ENCODE data around the gene SERGEF.
"Not testable (repeated sequence)": the region's sequence is repeated elsewhere in the genome, so short reads cannot be mapped to it uniquely, and the experiment has no call there.

SERGEF gene

DNA sequence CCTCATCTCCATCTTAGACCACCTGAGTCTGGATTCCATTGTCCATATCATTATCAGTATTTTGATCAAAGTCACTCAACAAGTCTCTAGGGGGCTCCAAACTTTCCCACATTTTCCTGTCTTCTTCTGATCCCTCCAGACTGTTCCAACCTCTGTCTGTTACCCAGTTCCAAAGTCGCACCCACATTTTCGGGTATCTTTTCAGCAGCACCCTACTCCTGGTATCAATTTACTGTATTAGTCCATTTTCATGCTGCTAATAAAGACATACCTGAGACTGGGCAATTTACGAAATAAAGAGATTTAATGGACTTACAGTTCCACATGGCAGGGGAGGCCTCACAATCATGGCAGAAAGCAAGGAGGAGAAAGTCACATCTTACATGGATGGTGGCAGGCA lies 144.4 kb downstream of the SERGEF start:
- not testable (repeated sequence) for H3K4me1 ChIP-seq (ENCODE audit: control insufficient read depth, insufficient read depth, low read length); H3K9ac ChIP-seq (ENCODE audit: low read depth, low read length); H3K27me3 ChIP-seq (ENCODE audit: control insufficient read depth, insufficient read depth, low read length); H3K4me3 ChIP-seq (ENCODE audit: low read depth, low read length); H3K36me3 ChIP-seq (ENCODE audit: control insufficient read depth, insufficient read depth, low read length); H3K9me3 ChIP-seq (ENCODE audit: control insufficient read depth, insufficient read depth, low read length)

DNA sequence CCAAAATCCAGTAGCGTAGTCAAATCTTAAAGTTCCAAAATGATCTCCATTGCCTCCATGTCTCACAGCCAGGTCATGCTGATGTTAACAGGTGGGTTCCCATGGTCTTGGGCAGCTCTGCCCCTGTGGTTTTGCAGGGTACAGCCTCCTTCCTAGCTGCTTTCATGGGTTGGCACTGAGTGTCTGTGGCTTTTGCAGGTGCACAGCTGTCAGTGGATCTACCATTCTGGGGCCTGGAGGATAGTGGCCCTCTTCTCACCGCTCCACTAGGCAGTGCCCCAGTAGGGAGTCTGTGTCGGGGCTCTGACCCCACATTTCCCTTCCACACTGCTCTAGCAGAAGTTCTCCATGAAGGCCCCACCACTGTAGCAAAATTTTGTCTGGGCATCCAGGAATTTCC lies 145.5 kb downstream of the SERGEF start:
- Histone ChIP-seq H3K36me3 (ENCODE audit: control insufficient read depth, insufficient read depth, low read length) (no peaks in the 10 kb centered on the region), H3K9ac (ENCODE audit: low read depth, low read length) (no peak overlapping the region), H3K9me3 (ENCODE audit: control insufficient read depth, insufficient read depth, low read length) (peaks cover 2% of the 10 kb centered on the region), H3K4me1 (ENCODE audit: control insufficient read depth, insufficient read depth, low read length) (peaks cover 9% of the 10 kb centered on the region), H3K27me3 (ENCODE audit: control insufficient read depth, insufficient read depth, low read length) (no peaks in the 10 kb centered on the region), H3K4me3 (ENCODE audit: low read depth, low read length) (no peak overlapping the region)

DNA sequence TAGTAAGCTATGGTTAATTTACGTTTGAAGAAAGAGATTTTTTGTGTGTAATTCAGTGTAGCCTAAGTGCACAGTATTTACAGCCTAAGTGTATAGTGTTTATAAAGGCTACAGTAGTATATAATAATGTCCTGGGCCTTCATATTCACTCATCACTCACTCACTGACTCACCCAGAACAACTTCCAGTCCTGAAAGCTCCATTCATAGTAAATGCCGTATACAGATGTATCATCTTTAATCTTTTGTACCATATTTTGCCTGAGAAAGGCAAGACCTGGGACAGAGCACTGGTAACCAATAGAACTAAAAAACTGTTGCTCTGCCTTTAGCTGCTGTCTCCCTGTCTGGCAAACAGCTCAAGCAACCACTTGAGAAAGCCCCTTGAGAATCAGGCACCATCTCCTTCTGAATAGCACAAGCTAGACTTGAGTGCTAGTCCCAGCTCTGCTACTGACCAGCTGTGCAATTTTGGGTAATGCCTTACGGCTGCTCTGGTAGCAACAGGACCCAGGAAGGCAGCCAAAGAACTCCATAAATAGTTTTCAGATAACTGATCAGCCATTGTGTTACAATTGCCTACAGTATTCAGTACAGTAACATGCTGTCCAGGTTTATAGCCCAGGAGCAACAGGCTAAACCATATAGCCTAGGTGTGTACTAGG lies 146.9 kb downstream of the SERGEF start:
- Histone ChIP-seq H3K9me3 (ENCODE audit: control insufficient read depth, insufficient read depth, low read length) (peaks cover 2% of the 10 kb centered on the region), H3K4me3 (ENCODE audit: low read depth, low read length) (no peak overlapping the region), H3K36me3 (ENCODE audit: control insufficient read depth, insufficient read depth, low read length) (no peaks in the 10 kb centered on the region), H3K9ac (ENCODE audit: low read depth, low read length) (no peak overlapping the region), H3K4me1 (ENCODE audit: control insufficient read depth, insufficient read depth, low read length) (peaks cover 9% of the 10 kb centered on the region), H3K27me3 (ENCODE audit: control insufficient read depth, insufficient read depth, low read length) (no peaks in the 10 kb centered on the region)

DNA sequence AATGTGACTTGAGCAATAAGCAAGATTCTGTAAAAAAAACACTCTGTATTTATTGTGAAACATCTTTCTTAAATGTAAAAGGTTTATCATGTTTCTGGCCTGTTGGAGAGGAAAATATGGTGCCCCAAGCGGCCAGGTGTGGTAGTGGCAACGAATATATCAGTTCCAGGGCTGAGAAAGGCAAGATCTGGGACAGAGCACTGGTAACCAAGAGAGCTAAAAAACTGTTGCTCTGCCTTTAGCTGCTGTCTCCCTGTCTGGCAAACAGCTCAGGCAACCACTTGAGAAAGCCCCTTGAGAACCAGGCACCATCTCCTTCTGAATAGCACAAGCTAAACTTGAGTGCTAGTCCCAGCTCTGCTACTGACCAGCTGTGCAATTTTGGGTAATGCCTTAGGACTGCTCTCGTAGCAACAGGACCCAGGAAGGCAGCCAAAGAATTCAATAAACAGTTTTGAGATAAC lies 148.3 kb downstream of the SERGEF start:
- Histone ChIP-seq H3K4me1 (ENCODE audit: control insufficient read depth, insufficient read depth, low read length) (peaks cover 9% of the 10 kb centered on the region), H3K36me3 (ENCODE audit: control insufficient read depth, insufficient read depth, low read length) (no peaks in the 10 kb centered on the region), H3K9ac (ENCODE audit: low read depth, low read length) (no peak overlapping the region)

DNA sequence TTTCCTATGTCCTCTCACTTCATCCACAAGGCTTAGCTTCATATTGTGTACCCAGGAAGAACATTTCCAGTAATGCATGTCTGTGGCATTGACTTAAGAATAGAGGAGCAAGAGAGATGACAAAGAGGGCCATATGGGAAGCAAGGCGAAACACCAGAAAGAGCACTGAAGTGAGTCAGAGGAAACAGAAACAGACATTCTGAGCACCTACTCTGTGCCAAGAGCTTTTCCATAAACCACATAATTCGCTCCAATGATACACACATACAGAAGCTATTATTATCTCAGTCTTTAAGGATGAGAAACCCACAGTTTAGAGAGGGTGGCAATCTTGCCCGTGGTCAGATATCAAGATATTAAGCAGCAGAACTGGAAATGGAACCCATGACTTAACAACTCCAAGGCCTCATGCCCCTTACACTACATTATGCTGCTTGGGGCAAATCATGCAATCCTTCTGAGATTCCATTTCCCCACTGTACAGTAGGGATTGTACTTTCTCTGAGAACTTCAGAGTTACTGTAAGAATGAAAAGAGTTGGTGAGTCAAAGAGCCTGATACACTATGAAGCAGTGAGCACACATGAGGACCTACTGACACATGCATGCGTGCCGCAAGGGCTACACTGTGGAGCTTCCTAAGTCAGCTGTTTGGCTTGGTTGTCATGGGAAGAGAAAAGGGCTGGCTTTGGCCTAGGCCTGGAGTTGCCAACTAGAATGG lies 151.7 kb downstream of the SERGEF start:
- Histone ChIP-seq H3K4me3 (ENCODE audit: low read depth, low read length) (no peak overlapping the region), H3K4me1 (ENCODE audit: control insufficient read depth, insufficient read depth, low read length) (peaks cover 9% of the 10 kb centered on the region), H3K9me3 (ENCODE audit: control insufficient read depth, insufficient read depth, low read length) (no peaks in the 10 kb centered on the region), H3K27me3 (ENCODE audit: control insufficient read depth, insufficient read depth, low read length) (no peaks in the 10 kb centered on the region), H3K9ac (ENCODE audit: low read depth, low read length) (no peak overlapping the region), H3K36me3 (ENCODE audit: control insufficient read depth, insufficient read depth, low read length) (no peaks in the 10 kb centered on the region)

More for the DNA sequence above, 148.3 kb downstream of the SERGEF start:
- no peaks in the 10 kb centered on the region for H3K27me3 ChIP-seq (ENCODE audit: control insufficient read depth, insufficient read depth, low read length)
- peaks cover 2% of the 10 kb centered on the region for H3K9me3 ChIP-seq (ENCODE audit: control insufficient read depth, insufficient read depth, low read length)
- H3K4me3 ChIP-seq (ENCODE audit: low read depth, low read length): no peak overlapping the region

DNA sequence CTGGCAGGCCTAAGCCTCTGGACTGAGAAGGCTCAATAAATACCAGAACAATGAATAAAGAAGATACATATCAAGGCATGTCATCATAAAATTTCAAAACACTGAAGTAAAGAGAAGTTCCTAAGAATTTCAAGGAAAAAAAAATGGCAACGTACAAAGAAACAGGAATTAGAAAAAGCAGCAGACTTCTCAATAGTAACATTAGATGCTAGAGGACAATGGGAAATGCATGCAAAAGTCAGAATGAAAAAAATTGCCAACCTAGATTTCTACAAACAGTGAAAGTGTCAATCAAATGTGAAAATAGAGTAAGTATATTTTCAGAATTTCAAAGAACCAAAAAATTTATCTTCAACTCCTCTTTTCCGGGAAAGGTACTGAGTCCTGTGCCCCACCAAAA lies 153.3 kb downstream of the SERGEF start:
- no peaks in the 10 kb centered on the region for H3K27me3 ChIP-seq (ENCODE audit: control insufficient read depth, insufficient read depth, low read length)
- H3K36me3 ChIP-seq (ENCODE audit: control insufficient read depth, insufficient read depth, low read length): no peaks in the 10 kb centered on the region
- no peak overlapping the region for H3K4me3 ChIP-seq (ENCODE audit: low read depth, low read length)
- H3K9me3 ChIP-seq (ENCODE audit: control insufficient read depth, insufficient read depth, low read length): no peaks in the 10 kb centered on the region
- H3K9ac ChIP-seq (ENCODE audit: low read depth, low read length): no peak overlapping the region
- peaks cover 9% of the 10 kb centered on the region for H3K4me1 ChIP-seq (ENCODE audit: control insufficient read depth, insufficient read depth, low read length)

DNA sequence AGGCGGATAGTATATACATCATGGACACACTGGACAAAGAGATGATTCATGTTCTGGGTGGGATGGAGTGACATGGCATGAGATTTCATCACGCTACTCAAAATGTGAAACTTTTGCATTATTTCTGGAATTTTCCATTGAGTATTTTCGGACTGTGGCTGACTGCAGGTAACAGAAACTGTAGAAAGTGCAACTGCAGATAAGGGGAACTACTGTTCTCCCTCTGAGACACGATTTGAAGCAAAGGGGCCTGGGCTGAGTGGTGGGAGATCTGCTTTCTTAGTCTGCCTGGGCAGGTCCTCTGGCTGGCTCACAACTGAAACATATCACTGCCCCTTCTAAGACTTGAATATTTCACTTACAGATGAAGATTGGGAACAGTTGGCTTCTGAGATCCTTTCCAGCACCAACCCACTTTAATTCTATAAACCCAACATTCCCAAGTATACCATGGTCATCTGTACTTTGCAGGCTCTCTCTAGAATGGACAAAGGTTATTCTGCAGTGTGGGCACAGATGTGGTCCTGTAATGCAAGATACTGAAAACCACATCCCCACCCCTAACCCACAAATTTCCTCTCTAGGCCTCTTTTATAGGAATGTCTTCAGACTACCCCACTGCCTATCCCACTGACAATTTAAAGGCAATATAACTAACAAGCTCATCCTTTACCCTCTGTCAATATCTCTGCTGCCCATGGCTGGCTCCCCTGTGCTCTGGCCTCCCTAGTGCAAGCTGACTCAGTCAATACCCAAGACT lies 157.1 kb downstream of the SERGEF start:
- no peak overlapping the region for H3K4me3 ChIP-seq (ENCODE audit: low read depth, low read length)
- H3K9ac ChIP-seq (ENCODE audit: low read depth, low read length): no peak overlapping the region
- H3K4me1 ChIP-seq (ENCODE audit: control insufficient read depth, insufficient read depth, low read length): no peaks in the 10 kb centered on the region
- H3K27me3 ChIP-seq (ENCODE audit: control insufficient read depth, insufficient read depth, low read length): no peaks in the 10 kb centered on the region
- no peaks in the 10 kb centered on the region for H3K9me3 ChIP-seq (ENCODE audit: control insufficient read depth, insufficient read depth, low read length)
- no peaks in the 10 kb centered on the region for H3K36me3 ChIP-seq (ENCODE audit: control insufficient read depth, insufficient read depth, low read length)

DNA sequence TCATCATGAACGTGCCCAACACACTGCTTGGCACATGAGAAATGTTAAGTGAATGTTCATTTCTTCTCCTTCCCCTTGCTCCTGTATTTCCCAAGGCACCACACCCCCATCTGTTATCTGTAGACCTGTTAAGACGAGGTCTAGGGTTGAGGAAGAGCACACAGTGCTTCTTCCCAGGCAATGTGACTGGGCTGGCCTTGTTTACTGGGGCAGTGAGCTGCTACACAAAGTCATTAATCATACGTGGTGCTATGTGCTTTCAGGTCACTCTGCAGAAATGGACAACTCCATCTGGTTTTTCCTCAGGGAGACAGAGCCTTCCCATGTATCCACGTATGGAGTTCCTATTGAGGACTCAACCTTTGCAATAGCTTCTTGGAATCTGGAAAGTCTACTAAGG lies 159.6 kb downstream of the SERGEF start:
- H3K9ac ChIP-seq (ENCODE audit: low read depth, low read length): no peak overlapping the region
- H3K9me3 ChIP-seq (ENCODE audit: control insufficient read depth, insufficient read depth, low read length): no peaks in the 10 kb centered on the region
- no peaks in the 10 kb centered on the region for H3K27me3 ChIP-seq (ENCODE audit: control insufficient read depth, insufficient read depth, low read length)
- H3K4me3 ChIP-seq (ENCODE audit: low read depth, low read length): no peak overlapping the region
- H3K4me1 ChIP-seq (ENCODE audit: control insufficient read depth, insufficient read depth, low read length): no peaks in the 10 kb centered on the region
- no peaks in the 10 kb centered on the region for H3K36me3 ChIP-seq (ENCODE audit: control insufficient read depth, insufficient read depth, low read length)

DNA sequence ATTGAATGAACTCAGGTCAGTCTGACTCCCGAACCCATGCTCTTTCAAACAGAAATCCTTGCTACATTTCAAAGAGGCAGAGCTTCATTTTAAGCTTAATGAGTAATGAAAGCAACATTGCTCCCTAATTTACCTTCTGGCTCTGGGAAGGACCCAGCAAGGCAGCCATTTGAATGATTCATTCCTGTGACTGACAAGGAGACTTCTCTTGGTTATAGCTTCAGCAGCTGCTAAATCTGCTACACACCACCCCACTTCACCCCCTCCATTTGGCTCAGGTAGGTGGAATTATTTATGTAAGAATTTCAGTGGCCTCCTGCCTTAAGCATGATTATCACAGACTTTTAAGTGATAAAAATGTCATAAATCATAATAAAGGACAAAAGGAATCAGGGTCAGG lies 160.6 kb downstream of the SERGEF start:
- peaks cover 3% of the 10 kb centered on the region for H3K4me1 ChIP-seq (ENCODE audit: control insufficient read depth, insufficient read depth, low read length)
- no peaks in the 10 kb centered on the region for H3K9me3 ChIP-seq (ENCODE audit: control insufficient read depth, insufficient read depth, low read length)
- H3K9ac ChIP-seq (ENCODE audit: low read depth, low read length): no peak overlapping the region
- H3K4me3 ChIP-seq (ENCODE audit: low read depth, low read length): no peak overlapping the region
- no peaks in the 10 kb centered on the region for H3K27me3 ChIP-seq (ENCODE audit: control insufficient read depth, insufficient read depth, low read length)
- H3K36me3 ChIP-seq (ENCODE audit: control insufficient read depth, insufficient read depth, low read length): no peaks in the 10 kb centered on the region

DNA sequence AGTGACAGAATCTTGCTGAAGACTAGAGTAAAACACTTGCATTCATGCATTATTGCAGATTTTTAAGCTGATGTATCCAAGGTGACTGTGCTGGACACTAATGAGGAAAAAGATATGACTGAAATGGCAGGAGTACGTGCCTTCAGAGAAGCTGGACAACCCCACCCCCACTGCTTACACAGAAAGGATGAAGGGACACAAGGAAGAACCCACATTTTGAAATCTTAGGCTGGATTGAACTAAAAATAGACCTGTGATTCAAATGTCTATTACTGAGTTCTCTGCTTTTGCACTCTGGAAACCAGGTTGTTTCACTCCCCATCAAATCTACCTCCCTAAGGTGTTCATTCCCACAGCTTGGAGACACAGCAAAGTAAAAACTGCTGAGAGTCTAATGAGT lies 161.2 kb downstream of the SERGEF start:
- Histone ChIP-seq H3K9ac (ENCODE audit: low read depth, low read length) (no peak overlapping the region), H3K9me3 (ENCODE audit: control insufficient read depth, insufficient read depth, low read length) (no peaks in the 10 kb centered on the region), H3K4me3 (ENCODE audit: low read depth, low read length) (no peak overlapping the region), H3K36me3 (ENCODE audit: control insufficient read depth, insufficient read depth, low read length) (no peaks in the 10 kb centered on the region), H3K4me1 (ENCODE audit: control insufficient read depth, insufficient read depth, low read length) (peaks cover 3% of the 10 kb centered on the region), H3K27me3 (ENCODE audit: control insufficient read depth, insufficient read depth, low read length) (no peaks in the 10 kb centered on the region)

DNA sequence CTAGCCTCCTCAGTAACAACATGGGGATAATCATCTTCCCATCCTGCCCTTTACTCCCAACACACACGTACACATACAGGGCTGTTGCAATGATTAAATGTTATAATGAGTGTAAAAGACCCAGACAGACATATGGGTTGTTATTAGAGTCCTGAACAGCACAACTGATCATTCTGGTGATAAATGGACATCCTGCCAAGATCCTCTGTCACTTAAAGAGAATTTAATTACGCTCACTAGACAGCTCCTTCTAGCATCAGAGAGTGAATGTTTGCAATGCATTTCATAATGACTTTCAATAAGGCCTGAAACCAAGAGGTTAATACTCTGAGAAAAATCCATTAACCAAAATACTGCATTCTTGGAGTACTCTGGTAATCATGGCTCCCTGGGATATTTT lies 162.5 kb downstream of the SERGEF start:
- H3K4me3 ChIP-seq (ENCODE audit: low read depth, low read length): no peak overlapping the region
- H3K9ac ChIP-seq (ENCODE audit: low read depth, low read length): no peak overlapping the region
- H3K36me3 ChIP-seq (ENCODE audit: control insufficient read depth, insufficient read depth, low read length): no peaks in the 10 kb centered on the region
- H3K9me3 ChIP-seq (ENCODE audit: control insufficient read depth, insufficient read depth, low read length): no peaks in the 10 kb centered on the region
- no peaks in the 10 kb centered on the region for H3K27me3 ChIP-seq (ENCODE audit: control insufficient read depth, insufficient read depth, low read length)
- H3K4me1 ChIP-seq (ENCODE audit: control insufficient read depth, insufficient read depth, low read length): peaks cover 3% of the 10 kb centered on the region

DNA sequence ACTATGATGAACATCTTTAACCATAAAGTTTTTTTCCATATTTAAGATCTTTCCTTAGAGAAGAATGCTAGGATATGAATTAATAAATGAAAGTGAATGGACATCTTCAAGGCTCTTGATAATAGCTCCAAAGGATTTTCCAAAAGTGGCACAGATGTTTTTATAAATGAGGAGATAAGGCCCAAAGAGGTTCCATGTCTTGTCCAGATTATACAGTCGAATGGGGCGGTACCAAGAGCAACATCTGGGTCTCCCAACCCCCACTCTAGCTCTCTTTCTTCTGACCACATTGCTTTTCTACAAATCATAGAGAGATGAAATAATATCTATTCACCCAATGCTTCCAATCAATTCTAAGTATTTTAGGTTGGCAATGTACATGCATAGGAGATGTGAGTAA lies 164.1 kb downstream of the SERGEF start:
- Histone ChIP-seq H3K9ac (ENCODE audit: low read depth, low read length) (no peak overlapping the region), H3K9me3 (ENCODE audit: control insufficient read depth, insufficient read depth, low read length) (no peaks in the 10 kb centered on the region), H3K27me3 (ENCODE audit: control insufficient read depth, insufficient read depth, low read length) (no peaks in the 10 kb centered on the region), H3K4me3 (ENCODE audit: low read depth, low read length) (no peak overlapping the region), H3K4me1 (ENCODE audit: control insufficient read depth, insufficient read depth, low read length) (peaks cover 3% of the 10 kb centered on the region), H3K36me3 (ENCODE audit: control insufficient read depth, insufficient read depth, low read length) (no peaks in the 10 kb centered on the region)

All from iPS-15b (cell line).